SKM-1 (cell line): ENCODE measurements around the gene AGBL1.

Experiments used
- DNase-seq: peaks from one replicate; lab custom pipeline; 2025; ENCODE audit not compliant: unreplicated experiment; lab: John Stamatoyannopoulos, UW

The AGBL1 gene

GRCh38 chr15:86162641-86163040 lies 83.0 kb downstream of the AGBL1 start:
- DNase-seq: no peak

GRCh38 chr15:86163816-86164215 lies 84.1 kb downstream of the AGBL1 start:
- DNase-seq: no peak

- DNase-seq: no peak
Measured at GRCh38 chr15:86164232-86164898, 84.7 kb downstream of the AGBL1 start.

GRCh38 chr15:86165265-86166211 lies 85.9 kb downstream of the AGBL1 start:
- no peak for DNase-seq

- no peak for DNase-seq
Measured at GRCh38 chr15:86167841-86168240, 88.2 kb downstream of the AGBL1 start.

GRCh38 chr15:86178845-86179244 lies 99.2 kb downstream of the AGBL1 start:
- no peak for DNase-seq

GRCh38 chr15:86183596-86184491 lies 104.2 kb downstream of the AGBL1 start:
- DNase-seq: no peak

GRCh38 chr15:86193716-86194380 lies 114.2 kb downstream of the AGBL1 start:
- DNase-seq: no peak

- DNase-seq: no peak
Measured at GRCh38 chr15:86197770-86198169, 118.1 kb downstream of the AGBL1 start.

- no peak for DNase-seq
Measured at GRCh38 chr15:86199467-86200145, 119.9 kb downstream of the AGBL1 start.

GRCh38 chr15:86201313-86202008 lies 121.8 kb downstream of the AGBL1 start:
- DNase-seq: no peak

GRCh38 chr15:86203462-86203861 lies 123.8 kb downstream of the AGBL1 start:
- DNase-seq: no peak

- no peak for DNase-seq
Measured at GRCh38 chr15:86205096-86205495, 125.4 kb downstream of the AGBL1 start.

GRCh38 chr15:86213420-86213819 lies 133.7 kb downstream of the AGBL1 start:
- no peak for DNase-seq

- DNase-seq: no peak
Measured at GRCh38 chr15:86213888-86214287, 134.2 kb downstream of the AGBL1 start.

- no peak for DNase-seq
Measured at GRCh38 chr15:86221119-86221518, 141.4 kb downstream of the AGBL1 start.

GRCh38 chr15:86229306-86229705 lies 149.6 kb downstream of the AGBL1 start:
- no peak for DNase-seq

- no peak for DNase-seq
Measured at GRCh38 chr15:86229936-86230335, 150.3 kb downstream of the AGBL1 start.

- no peak for DNase-seq
Measured at GRCh38 chr15:86231864-86232721, 152.4 kb downstream of the AGBL1 start.
